Fibroblast of skin of abdomen (primary cell): ENCODE measurements around the gene BEST2.
"Not testable (repeated sequence)": the region's sequence is repeated elsewhere in the genome, so short reads cannot be mapped to it uniquely, and the experiment has no call there.

Experiments used
- DNase-seq: peaks from one replicate; pipeline ENCODE4 v3.0.0-alpha.2; 2013

The BEST2 gene

GRCh38 chr19:12788042-12788681, 36.6 kb downstream of the BEST2 start:
- DNase-seq = no peak

GRCh38 chr19:12788682-12789097, 37.1 kb downstream of the BEST2 start:
- peak; percentile 74 for DNase-seq

GRCh38 chr19:12789098-12789903, 37.7 kb downstream of the BEST2 start:
- no peak for DNase-seq

GRCh38 chr19:12789904-12790619, 38.5 kb downstream of the BEST2 start:
- peak; percentile 98 for DNase-seq

GRCh38 chr19:12790628-12791344, 39.2 kb downstream of the BEST2 start:
- no peak for DNase-seq

- DNase-seq = peak; percentile 97
Observed at GRCh38 chr19:12791345-12792050, 39.9 kb downstream of the BEST2 start, which contains the start of gene JUNB. TSS of gene JUNB (plus strand) at chr19:12791486. CDS start at chr19:12791772, 286 bp downstream.

- DNase-seq = peak; percentile 56
Observed at GRCh38 chr19:12792051-12792852, 40.7 kb downstream of the BEST2 start.

GRCh38 chr19:12792853-12793289, 41.3 kb downstream of the BEST2 start:
- no peak for DNase-seq

- DNase-seq = peak; percentile 95
Observed at GRCh38 chr19:12793290-12794195, 42.0 kb downstream of the BEST2 start.

- no peak for DNase-seq
Observed at GRCh38 chr19:12794196-12794941, 42.8 kb downstream of the BEST2 start.

- no peak for DNase-seq
Observed at GRCh38 chr19:12794971-12795381, 43.4 kb downstream of the BEST2 start.

- DNase-seq = peak; percentile 78
Observed at GRCh38 chr19:12796146-12797071, 44.8 kb downstream of the BEST2 start.

GRCh38 chr19:12797141-12797587, 45.6 kb downstream of the BEST2 start:
- no peak for DNase-seq

- DNase-seq = not testable (repeated sequence)
Observed at GRCh38 chr19:12797607-12798006, 46.0 kb downstream of the BEST2 start.

GRCh38 chr19:12799742-12800465, 48.3 kb downstream of the BEST2 start:
- DNase-seq = no peak

- no peak for DNase-seq
Observed at GRCh38 chr19:12800466-12800770, 48.8 kb downstream of the BEST2 start.

GRCh38 chr19:12800923-12801465, 49.4 kb downstream of the BEST2 start:
- no peak for DNase-seq
